T-cell (primary cell): ENCODE measurements around the gene SGIP1. TPM values are rescaled to one million over a fixed set of nuclear protein-coding genes. Genes with fewer than 3 reads are reported as not detected.
A peak's percentile ranks its signal among the peaks of the same experiment; 100 is the strongest.

ENCODE experiments used
- ATAC-seq, 4 experiments: fragments of 200-7000 bp in 3 of 4; fragments of 150-1000 bp in 1 of 4; cut with Tn5 transposase; replicated peaks in 1 of 4; 1 replicate in 3 of 4; 2 replicates in 1 of 4; pipeline ENCODE4 v1.10.0; 2021; ENCODE audit warnings: moderate library complexity in 3 of 4, mild to moderate bottlenecking in 2 of 4, moderate number of reproducible peaks in 1 of 4
- CTCF ChIA-PET, 2 donors: fragments of 300-600 bp; sonication (Branson Sonifier 250); formaldehyde crosslinking; loops; one replicate each; lab custom pipeline; 2022; ENCODE audit warnings: antibody characterized with exemption in 2 of 2; lab: Charles Lee
- POLR2A ChIA-PET, 2 donors: fragments of 300-600 bp; sonication (Branson Sonifier 250); formaldehyde crosslinking; loops; one replicate each; lab custom pipeline; 2022; ENCODE audit warnings: antibody characterized with exemption in 2 of 2; lab: Charles Lee
- DNase-seq, 35 experiments: peaks; one replicate each; pipeline versions ENCODE4 v3.0.0 to v3.0.0-alpha.2; 2013 to 2023
- H3K27ac ChIP-seq: one replicate; pipeline ENCODE4 v1.5.1; 2013; ENCODE audit warnings: low read length
- H3K27me3 ChIP-seq, 2 experiments: replicated peaks in 1 of 2; 1 replicate in 1 of 2; 2 replicates in 1 of 2; pipeline versions ENCODE4 v1.6.1 to v1.7.0; 2013; ENCODE audit warnings: low read length in 1 of 2, mixed read lengths in 1 of 2; ENCODE audit not compliant: control insufficient read depth in 2 of 2, insufficient read depth in 2 of 2; ENCODE audit errors: extremely low read depth in 1 of 2
- H3K36me3 ChIP-seq, 2 donors: 1 replicate in 1 of 2; 2 replicates in 1 of 2; pipeline versions ENCODE4 v1.6.1 to v1.7.0; 2013; ENCODE audit warnings: low read length in 1 of 2; ENCODE audit not compliant: control insufficient read depth in 2 of 2, insufficient read depth in 1 of 2; ENCODE audit errors: extremely low read depth in 1 of 2
- H3K4me1 ChIP-seq, 2 experiments: 1 replicate in 1 of 2; 2 replicates in 1 of 2; pipeline versions ENCODE4 v1.6.1 to v1.7.0; 2013; ENCODE audit warnings: low read length in 2 of 2, mixed read lengths in 1 of 2; ENCODE audit not compliant: insufficient read depth in 2 of 2, control insufficient read depth in 1 of 2; ENCODE audit errors: extremely low read depth in 1 of 2
- H3K4me3 ChIP-seq, 2 donors: 1 replicate in 1 of 2; 2 replicates in 1 of 2; pipeline versions ENCODE4 v1.5.1 to v1.7.0; 2013; ENCODE audit warnings: mild to moderate bottlenecking in 2 of 2, low read length in 1 of 2, moderate library complexity in 1 of 2; ENCODE audit not compliant: control insufficient read depth in 1 of 2; ENCODE audit errors: extremely low read depth in 1 of 2
- H3K9me3 ChIP-seq: 2 replicates; pipeline ENCODE4 v1.7.0; 2013
- H3K27ac Mint-ChIP-seq, 2 donors: one replicate each; pipeline ENCODE4 v1.8.0; 2020 to 2021; ENCODE audit warnings: mild to moderate bottlenecking in 2 of 2, mixed read lengths in 2 of 2
- H3K27me3 Mint-ChIP-seq, 2 donors: one replicate each; pipeline ENCODE4 v1.8.0; 2021 to 2022; ENCODE audit warnings: mixed read lengths in 2 of 2
- H3K36me3 Mint-ChIP-seq: one replicate; pipeline ENCODE4 v1.8.0; 2021; ENCODE audit warnings: mixed read lengths
- H3K4me1 Mint-ChIP-seq, 3 donors: one replicate each; pipeline ENCODE4 v1.8.0; 2020 to 2022; ENCODE audit warnings: mixed read lengths in 3 of 3, mild to moderate bottlenecking in 1 of 3
- H3K4me3 Mint-ChIP-seq, 3 donors: one replicate each; pipeline ENCODE4 v1.8.0; 2020 to 2022; ENCODE audit warnings: mild to moderate bottlenecking in 3 of 3, mixed read lengths in 3 of 3, moderate library complexity in 3 of 3
- H3K9me3 Mint-ChIP-seq, 3 donors: one replicate each; pipeline ENCODE4 v1.8.0; 2020 to 2022; ENCODE audit warnings: mixed read lengths in 3 of 3
- WGBS: methylation state at CpG from one replicate; pipeline ENCODE4 v1.1.5; 2013; ENCODE audit warnings: missing lambda C conversion rate; ENCODE audit not compliant: insufficient coverage; 5-methylcytosine and 5-hydroxymethylcytosine counted together
- total RNA-seq, 35 experiments: library from RNA in 6 of 35; stranded (reverse) in 6 of 35; fragments of 120-200 nt in 1 of 35; gene quantifications; one replicate each; pipeline versions ENCODE4 v1.2.1 to v1.2.4 and lab custom pipeline; 2013 to 2026

Gene SGIP1
- total RNA-seq, 5 donors from 2014 or later (not counting 1 experiment from before 2014, with no cell fraction given), result not detected

- Mint-ChIP-seq H3K27ac (no peak overlapping the region), H3K27me3 (peaks cover 47 to 56% of the 10 kb centered on the region in 2 donors), H3K9me3 (no peaks in the 10 kb centered on the region), H3K36me3 (no peaks in the 10 kb centered on the region), H3K4me3 (peak overlapping the region in 2 of 3 donors; percentile 25 to 75), H3K4me1 (peaks cover 13 to 30% (median 16%) of the 10 kb centered on the region in 3 donors)
- Histone ChIP-seq H3K4me1 (peaks cover 7 to 11% of the 10 kb centered on the region in 2 experiments), H3K36me3 (no peaks in the 10 kb centered on the region), H3K9me3 (no peaks in the 10 kb centered on the region), H3K27me3 (peaks cover 0 to 24% of the 10 kb centered on the region in 2 experiments), H3K4me3 (peak overlapping the region in 1 of 2 donors; percentile 69), H3K27ac (no peak overlapping the region)
- WGBS, result 37% methylated on average over 13 of the region's 18 CpGs
- ChIA-PET POLR2A (interaction anchor here in 1 of 2 donors (0.7 kb wide), 1 partner anchor 9 kb away, joined by 5 read pairs; no protein-coding TSS in a partner anchor), CTCF (interaction anchor here in 1 of 2 donors (0.7 kb wide), 1 partner anchor 9 kb away, joined by 4 read pairs; no protein-coding TSS in a partner anchor)
- DNase-seq (no peak), ATAC-seq (no peak)
Measured at GRCh38 chr1:66752671-66753371, 218.9 kb downstream of the SGIP1 start.

GRCh38 chr1:66757722-66758240 is 223.8 kb downstream of the SGIP1 start:
- Histone ChIP-seq H3K4me1 (peaks cover 0 to under 1% of the 10 kb centered on the region in 2 experiments), H3K27me3 (peaks cover 0 to 10% of the 10 kb centered on the region in 2 experiments), H3K9me3 (no peaks in the 10 kb centered on the region), H3K4me3 (no peak overlapping the region), H3K36me3 (no peaks in the 10 kb centered on the region), H3K27ac (no peak overlapping the region)
- ATAC-seq, result no peak
- Mint-ChIP-seq H3K4me3 (no peak overlapping the region), H3K27ac (no peak overlapping the region), H3K4me1 (peaks cover 3 to 5% (median 3%) of the 10 kb centered on the region in 3 donors), H3K36me3 (no peaks in the 10 kb centered on the region), H3K9me3 (no peaks in the 10 kb centered on the region), H3K27me3 (peaks cover 19 to 24% of the 10 kb centered on the region in 2 donors)
- ChIA-PET POLR2A (no interaction called here), CTCF (interaction anchor here (0.5 to 2.1 kb wide), 5 partner anchors 9 to 610 kb away, joined by 3 to 6 read pairs (median 3); partner anchors contain the start of gene IL23R (in 1 of the 2))
- 100% methylated on average over 1 of the region's 6 CpGs for WGBS
- no peak for DNase-seq

- Histone ChIP-seq H3K4me3 (no peak overlapping the region), H3K9me3 (no peaks in the 10 kb centered on the region), H3K27me3 (peaks cover 0 to 6% of the 10 kb centered on the region in 2 experiments), H3K36me3 (no peaks in the 10 kb centered on the region), H3K4me1 (no peaks in the 10 kb centered on the region), H3K27ac (no peak overlapping the region)
- no peak overlapping the region for H3K27ac Mint-ChIP-seq
- ATAC-seq (no peak), DNase-seq (no peak)
- POLR2A ChIA-PET, result no interaction called here
- H3K9me3 Mint-ChIP-seq, result no peaks in the 10 kb centered on the region
- no CpG with 5 or more reads among the region's 1 CpG for WGBS
- peaks cover 16 to 19% of the 10 kb centered on the region in 2 donors for H3K27me3 Mint-ChIP-seq
- no peak overlapping the region for H3K4me3 Mint-ChIP-seq
- H3K4me1 Mint-ChIP-seq, result no peaks in the 10 kb centered on the region
- no peaks in the 10 kb centered on the region for H3K36me3 Mint-ChIP-seq
- CTCF ChIA-PET, result interaction anchor here (0.5 to 2.1 kb wide), 4 partner anchors 13 to 391 kb away, joined by 3 to 6 read pairs (median 4); no protein-coding TSS in a partner anchor
Measured at GRCh38 chr1:66758241-66758755, 224.3 kb downstream of the SGIP1 start.

- CTCF ChIA-PET, result interaction anchor here (0.5 to 0.6 kb wide), 2 partner anchors 37 to 776 kb away, joined by 3 to 4 read pairs; no protein-coding TSS in a partner anchor
- Histone ChIP-seq H3K9me3 (no peaks in the 10 kb centered on the region), H3K4me1 (no peaks in the 10 kb centered on the region), H3K36me3 (no peaks in the 10 kb centered on the region), H3K4me3 (no peak overlapping the region), H3K27me3 (no peaks in the 10 kb centered on the region), H3K27ac (no peak overlapping the region)
- peaks cover 0 to 3% (median 0%) of the 10 kb centered on the region in 3 donors for H3K4me1 Mint-ChIP-seq
- no peaks in the 10 kb centered on the region for H3K36me3 Mint-ChIP-seq
- peaks cover 7 to 14% of the 10 kb centered on the region in 2 donors for H3K27me3 Mint-ChIP-seq
- H3K9me3 Mint-ChIP-seq, result no peaks in the 10 kb centered on the region
- POLR2A ChIA-PET, result interaction anchor here in 1 of 2 donors (0.6 kb wide), 1 partner anchor 308 kb away, joined by 6 read pairs; no protein-coding TSS in a partner anchor
- 92% methylated on average over 1 of the region's 1 CpG for WGBS
- no peak overlapping the region for H3K27ac Mint-ChIP-seq
- H3K4me3 Mint-ChIP-seq, result no peak overlapping the region
- DNase-seq (no peak), ATAC-seq (no peak)
Measured at GRCh38 chr1:66760506-66760905, 226.6 kb downstream of the SGIP1 start.

- H3K4me3 Mint-ChIP-seq, result no peak overlapping the region
- no peaks in the 10 kb centered on the region for H3K9me3 ChIP-seq
- H3K27ac Mint-ChIP-seq, result no peak overlapping the region
- H3K27me3 Mint-ChIP-seq, result peaks cover 7 to 14% of the 10 kb centered on the region in 2 donors
- WGBS, result no CpG with 5 or more reads among the region's 2 CpGs
- ATAC-seq (no peak), DNase-seq (no peak)
- ChIA-PET POLR2A (interaction anchor here (0.5 to 0.6 kb wide), 2 partner anchors 8 to 307 kb away, joined by 5 to 6 read pairs; no protein-coding TSS in a partner anchor), CTCF (interaction anchor here (0.5 to 1.4 kb wide), 2 partner anchors 29 to 36 kb away, joined by 3 read pairs; no protein-coding TSS in a partner anchor)
- H3K9me3 Mint-ChIP-seq, result no peaks in the 10 kb centered on the region
- no peaks in the 10 kb centered on the region for H3K36me3 Mint-ChIP-seq
- H3K36me3 ChIP-seq, result no peaks in the 10 kb centered on the region
- H3K4me3 ChIP-seq, result no peak overlapping the region
- no peaks in the 10 kb centered on the region for H3K4me1 ChIP-seq
- H3K4me1 Mint-ChIP-seq, result peaks cover 0 to 3% (median 0%) of the 10 kb centered on the region in 3 donors
- no peak overlapping the region for H3K27ac ChIP-seq
- no peaks in the 10 kb centered on the region for H3K27me3 ChIP-seq
Measured at GRCh38 chr1:66761221-66761620, 227.3 kb downstream of the SGIP1 start.

- no peaks in the 10 kb centered on the region for H3K9me3 ChIP-seq
- no CpG with 5 or more reads among the region's 3 CpGs for WGBS
- DNase-seq (peak in 30 of 35 experiments; percentile 10 to 76 (median 44)), ATAC-seq (peak; percentile 58 to 74 (median 68))
- no peak overlapping the region for H3K4me3 ChIP-seq
- H3K36me3 Mint-ChIP-seq, result no peaks in the 10 kb centered on the region
- H3K4me3 Mint-ChIP-seq, result no peak overlapping the region
- CTCF ChIA-PET, result interaction anchor here (0.5 to 4.1 kb wide), 17 partner anchors 25 to 735 kb away, joined by 3 to 35 read pairs (median 3); partner anchors contain the start of gene SLC35D1 (in 1 of the 2)
- POLR2A ChIA-PET, result no interaction called here
- H3K4me1 Mint-ChIP-seq, result peaks cover 14 to 19% (median 17%) of the 10 kb centered on the region in 3 donors
- H3K27ac ChIP-seq, result no peak overlapping the region
- no peaks in the 10 kb centered on the region for H3K27me3 ChIP-seq
- no peaks in the 10 kb centered on the region for H3K9me3 Mint-ChIP-seq
- H3K36me3 ChIP-seq, result no peaks in the 10 kb centered on the region
- H3K4me1 ChIP-seq, result peaks cover 0 to 6% of the 10 kb centered on the region in 2 experiments
- no peak overlapping the region for H3K27ac Mint-ChIP-seq
- H3K27me3 Mint-ChIP-seq, result peaks cover 0 to 3% of the 10 kb centered on the region in 2 donors
Measured at GRCh38 chr1:66764994-66765578, 231.1 kb downstream of the SGIP1 start.
